NCI-H748 (cell line): Measurements from ENCODE around the gene CALN1.
"Not testable (repeated sequence)": the region's sequence is repeated elsewhere in the genome, so short reads cannot be mapped to it uniquely, and the experiment has no call there.

Experiments
- DNase-seq: peaks from one replicate; lab custom pipeline; 2025; ENCODE audit not compliant: unreplicated experiment; lab: John Stamatoyannopoulos, UW

CALN1 gene

DNA sequence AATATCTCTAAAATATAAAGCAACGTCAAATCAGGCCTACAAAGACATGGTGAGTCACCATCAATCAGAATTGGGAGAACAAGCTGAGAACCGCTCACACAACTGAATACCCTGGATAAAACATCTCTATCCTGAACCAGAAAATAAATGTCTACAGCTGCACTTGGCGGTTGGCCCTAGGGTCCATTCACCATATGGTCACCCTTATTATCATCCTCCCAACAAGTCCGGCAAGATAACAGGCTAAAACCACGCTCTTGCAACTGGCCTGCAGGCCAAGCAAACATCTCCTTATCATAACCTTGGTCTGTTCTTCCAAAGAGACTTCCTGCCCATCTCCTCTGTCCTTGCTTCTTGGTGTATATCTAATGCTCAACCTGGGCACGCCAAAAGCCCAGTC lies 310.7 kb downstream of the CALN1 start:
- no peak for DNase-seq

- DNase-seq, result no peak
Measured at GRCh38 chr7:72099784-72100183, 312.4 kb downstream of the CALN1 start.

DNA sequence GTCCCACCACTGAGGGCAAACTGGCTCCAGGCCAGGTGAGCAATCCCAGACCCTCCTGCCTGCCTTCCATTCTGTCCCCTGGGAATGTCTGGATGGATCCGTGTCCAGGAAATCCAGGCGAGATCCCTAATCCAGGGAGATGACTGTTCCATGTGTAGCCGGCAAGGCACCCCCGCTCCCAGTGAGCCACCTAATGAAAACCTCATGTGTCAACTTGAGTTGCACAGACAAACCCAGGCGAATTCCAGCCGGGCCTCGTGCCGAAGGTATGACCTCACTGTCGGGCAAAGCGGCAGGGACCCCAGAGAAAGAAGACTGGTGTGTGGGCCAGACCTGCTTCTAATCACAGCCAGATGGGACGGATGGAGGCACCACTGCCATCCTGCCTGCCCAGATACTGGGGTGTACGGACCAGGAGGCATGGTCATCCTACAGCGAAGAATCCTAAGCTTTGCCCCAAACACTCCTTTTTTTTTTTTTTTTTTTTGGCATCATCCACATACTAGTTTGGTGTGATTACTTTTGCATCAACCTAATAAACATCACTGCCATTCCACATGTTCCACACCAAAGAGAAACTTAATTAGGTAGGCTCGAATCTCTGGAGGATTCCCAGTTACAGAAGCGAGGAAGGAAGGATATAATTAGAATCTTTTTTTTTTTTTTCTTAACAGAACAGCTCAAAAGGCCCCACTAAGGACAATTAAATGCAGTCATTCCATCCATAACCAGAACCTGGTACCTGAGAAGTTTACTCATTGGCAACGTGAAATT lies 313.1 kb downstream of the CALN1 start:
- no peak for DNase-seq

- DNase-seq, result no peak
Measured at GRCh38 chr7:72097226-72097625, 314.9 kb downstream of the CALN1 start.

GRCh38 chr7:72092769-72093168 lies 319.4 kb downstream of the CALN1 start:
- no peak for DNase-seq

DNA sequence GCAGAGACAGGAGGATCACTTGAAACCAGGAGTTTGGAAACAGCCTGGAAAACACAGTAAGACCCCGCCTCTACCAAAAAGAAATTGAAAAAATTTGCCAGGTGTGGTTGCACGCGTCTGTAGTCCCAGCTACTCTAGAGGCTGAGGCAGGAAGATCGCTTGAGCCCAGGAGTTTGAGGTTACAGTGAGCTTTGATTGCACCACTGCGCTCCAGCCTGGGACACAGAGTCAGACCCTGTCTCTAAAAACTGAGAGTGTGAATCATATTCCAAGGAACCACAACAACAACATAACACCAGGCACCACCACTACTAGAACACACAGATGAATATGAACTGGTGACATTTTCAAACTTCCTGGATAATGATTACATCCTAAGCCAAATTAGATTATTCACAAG lies 324.2 kb downstream of the CALN1 start:
- no peak for DNase-seq

DNA sequence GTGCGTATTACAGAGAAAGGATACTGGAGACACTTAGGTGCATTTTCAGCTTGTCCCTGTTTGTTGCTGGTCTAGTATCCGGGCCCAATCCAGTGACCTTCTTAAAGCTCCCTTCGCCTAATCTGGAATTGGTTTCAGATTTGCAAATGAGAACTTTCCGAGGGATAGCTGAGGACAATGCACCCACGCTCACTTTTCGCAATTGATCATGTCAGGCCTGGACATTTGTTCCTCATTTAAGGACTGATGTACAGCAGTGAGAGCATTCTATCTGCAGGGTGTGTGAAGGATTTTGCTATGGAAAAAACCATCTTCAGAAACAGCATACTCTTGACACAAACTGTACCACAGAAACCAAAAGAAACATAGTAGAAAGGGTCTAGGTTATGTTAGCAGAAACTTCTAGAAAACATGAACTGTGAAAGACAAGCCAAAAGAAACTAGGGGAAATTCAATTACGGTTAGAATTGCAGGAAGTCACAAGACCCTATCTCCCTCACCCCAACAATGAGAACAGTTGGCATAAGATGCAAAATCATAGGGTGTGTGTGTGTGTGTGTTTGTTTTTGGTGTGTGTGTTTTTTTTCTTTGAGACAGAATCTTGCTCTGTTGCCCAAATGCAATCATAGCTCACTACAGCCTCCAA lies 331.1 kb downstream of the CALN1 start:
- DNase-seq, result no peak

DNA sequence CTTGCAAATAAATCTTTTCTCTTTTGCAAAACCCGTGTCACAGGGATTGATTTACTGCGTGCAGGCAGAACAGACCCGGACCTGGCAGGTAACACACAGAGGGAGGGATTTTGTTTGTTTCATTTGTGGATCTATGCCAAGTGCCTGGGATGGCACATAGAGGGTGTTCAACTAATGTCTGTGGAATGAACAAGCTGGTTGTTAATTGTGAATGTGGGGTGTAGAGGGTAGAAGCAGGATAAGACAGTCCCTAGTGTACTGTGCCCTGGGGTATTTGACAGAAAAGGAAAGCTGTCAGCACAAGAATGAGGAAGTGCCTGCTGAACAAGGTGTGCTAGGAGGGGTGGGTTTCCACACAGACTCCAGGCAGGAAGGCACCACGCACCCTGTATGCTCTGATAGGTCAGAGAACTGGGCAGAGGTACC lies 331.8 kb downstream of the CALN1 start:
- peak; percentile 11 for DNase-seq

GRCh38 chr7:72078856-72079255 lies 333.3 kb downstream of the CALN1 start:
- DNase-seq, result no peak

GRCh38 chr7:72078301-72078700 lies 333.8 kb downstream of the CALN1 start:
- DNase-seq, result no peak

DNA sequence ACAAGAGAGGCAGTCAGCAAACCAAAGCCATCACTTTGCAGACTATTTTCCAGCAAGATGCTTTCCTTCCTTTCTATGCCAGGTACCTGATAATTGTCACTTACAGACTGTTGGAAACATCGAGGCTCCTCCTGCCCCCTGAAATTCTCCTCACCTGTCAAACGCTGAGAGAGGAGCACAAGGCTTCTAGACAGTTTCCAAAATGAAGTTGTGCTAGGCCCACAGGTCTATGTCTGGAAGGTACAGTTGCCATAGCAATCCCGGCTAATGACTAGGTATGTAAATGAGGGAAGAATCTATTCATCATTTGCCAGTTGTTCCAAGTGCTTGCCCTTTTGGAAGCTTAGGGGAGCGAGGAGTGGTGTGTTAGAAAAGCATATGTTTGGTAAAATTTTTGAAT lies 334.4 kb downstream of the CALN1 start:
- DNase-seq, result peak; percentile 16

DNA sequence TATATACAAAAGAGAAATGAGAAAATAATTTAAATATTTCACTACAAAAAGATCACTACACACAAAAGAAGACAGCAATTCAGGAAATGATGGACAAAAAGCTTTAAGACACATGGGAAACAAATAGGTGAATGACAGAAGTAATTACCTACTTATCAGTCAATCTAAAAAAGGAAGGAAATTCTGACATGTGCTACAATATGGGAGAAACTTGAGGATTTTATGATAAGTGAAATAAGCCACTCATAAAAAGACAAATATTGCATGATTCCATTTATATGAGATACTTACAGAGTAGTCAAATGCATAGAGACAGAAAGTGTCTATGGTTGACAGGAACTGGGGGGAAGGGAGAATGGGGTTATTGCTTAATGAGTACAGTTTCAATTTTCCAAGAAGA lies 339.2 kb downstream of the CALN1 start:
- DNase-seq, result no peak

GRCh38 chr7:72069263-72069662 lies 342.9 kb downstream of the CALN1 start:
- DNase-seq, result no peak

DNA sequence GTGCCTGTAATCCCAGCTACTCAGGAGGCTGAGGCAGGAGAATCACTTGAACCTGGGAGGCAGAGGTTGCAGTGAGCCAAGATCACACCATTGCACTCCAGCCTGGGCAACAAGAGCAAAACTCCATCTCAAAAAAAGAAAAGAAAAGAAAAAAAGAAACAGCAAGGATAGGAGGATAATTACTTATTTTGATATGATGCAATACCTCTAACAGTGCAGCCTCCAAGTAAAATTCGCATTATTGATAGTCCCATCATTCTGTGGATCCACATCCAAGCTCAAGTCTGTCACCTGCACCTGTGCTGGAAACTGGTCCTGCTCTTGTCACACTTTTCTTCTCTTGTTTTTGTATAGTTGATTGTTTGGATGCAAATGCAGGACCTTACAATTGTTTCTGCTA lies 346.4 kb downstream of the CALN1 start:
- DNase-seq, result not testable (repeated sequence)

- no peak for DNase-seq
Measured at GRCh38 chr7:72064916-72065315, 347.2 kb downstream of the CALN1 start.

DNA sequence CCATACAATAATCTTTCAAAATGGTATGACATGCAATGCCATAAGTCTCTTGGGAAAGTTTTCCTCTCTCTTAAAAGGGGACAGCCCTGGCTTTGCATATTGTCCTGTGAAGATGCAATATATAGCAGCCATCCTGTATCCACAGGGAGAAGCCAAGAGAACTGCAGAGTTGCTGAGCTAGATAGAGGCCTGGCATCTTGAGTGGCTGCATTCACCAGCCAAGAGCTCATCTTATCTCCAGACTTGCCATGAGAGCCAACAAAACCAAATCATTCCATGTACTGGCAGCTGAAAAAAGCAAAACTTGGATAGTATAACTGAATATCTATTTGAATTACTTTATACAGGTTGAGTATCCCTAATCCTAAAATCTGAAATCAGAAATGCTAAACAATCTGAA lies 348.8 kb downstream of the CALN1 start:
- no peak for DNase-seq

GRCh38 chr7:72062666-72063065 lies 349.5 kb downstream of the CALN1 start:
- DNase-seq, result no peak

DNA sequence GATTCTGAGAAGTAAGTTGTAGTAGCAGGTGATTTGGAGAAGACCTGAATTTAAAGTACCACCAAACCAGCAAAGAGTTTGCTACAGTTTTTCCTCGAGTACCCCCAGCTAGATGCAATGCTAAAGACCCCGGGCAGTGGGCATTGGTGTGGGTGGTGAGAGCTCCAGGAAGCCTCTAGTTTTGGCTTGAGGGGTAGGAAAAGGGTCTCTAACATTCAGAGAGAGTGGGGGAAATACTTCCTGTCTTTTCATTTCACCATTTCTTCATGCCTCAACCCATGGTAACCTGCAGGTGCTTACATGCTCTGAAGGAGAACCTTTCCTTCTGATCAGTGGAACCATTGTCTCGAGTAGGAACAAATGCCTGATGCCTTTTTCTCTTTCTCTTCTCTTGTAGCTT lies 352.2 kb downstream of the CALN1 start:
- no peak for DNase-seq

DNA sequence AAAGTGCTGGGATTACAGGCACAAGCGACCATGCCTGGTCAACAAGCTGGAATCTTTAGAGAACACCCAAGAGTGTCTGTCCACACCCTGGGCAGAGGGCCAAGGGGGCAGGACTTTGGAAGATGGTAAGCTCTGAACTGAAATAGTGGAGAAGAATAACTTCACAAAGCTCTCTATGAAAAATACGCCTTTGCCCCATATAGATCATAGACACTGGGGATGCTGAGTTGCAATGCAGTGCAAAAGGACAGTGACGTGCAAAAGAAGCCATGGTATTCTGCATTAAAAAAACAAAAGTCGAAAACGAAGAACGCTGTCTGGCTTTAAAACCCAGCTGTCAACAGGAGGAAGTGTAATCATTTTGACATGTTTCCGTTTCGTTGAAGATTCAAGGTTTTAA lies 353.6 kb downstream of the CALN1 start:
- DNase-seq, result no peak

DNA sequence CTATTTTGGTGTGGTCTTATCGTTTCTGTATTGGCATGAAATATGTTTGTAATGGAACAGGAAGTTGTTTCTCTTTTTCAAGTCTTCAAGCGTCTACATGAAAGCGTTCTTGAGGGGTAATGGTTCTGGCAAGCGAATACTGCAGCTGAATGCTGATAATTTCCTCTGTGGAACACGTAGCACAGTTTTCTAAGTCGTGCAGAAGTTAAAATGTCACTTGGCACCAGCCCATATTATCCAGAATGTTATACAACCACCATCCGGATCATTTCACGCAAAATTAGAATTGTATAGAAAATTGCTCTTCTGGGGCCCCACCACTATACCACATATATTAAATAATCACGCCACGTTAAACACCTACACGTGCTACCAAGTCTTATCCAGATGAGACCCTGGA lies 354.3 kb downstream of the CALN1 start:
- no peak for DNase-seq

- no peak for DNase-seq
Measured at GRCh38 chr7:72057231-72057630, 354.9 kb downstream of the CALN1 start.

DNA sequence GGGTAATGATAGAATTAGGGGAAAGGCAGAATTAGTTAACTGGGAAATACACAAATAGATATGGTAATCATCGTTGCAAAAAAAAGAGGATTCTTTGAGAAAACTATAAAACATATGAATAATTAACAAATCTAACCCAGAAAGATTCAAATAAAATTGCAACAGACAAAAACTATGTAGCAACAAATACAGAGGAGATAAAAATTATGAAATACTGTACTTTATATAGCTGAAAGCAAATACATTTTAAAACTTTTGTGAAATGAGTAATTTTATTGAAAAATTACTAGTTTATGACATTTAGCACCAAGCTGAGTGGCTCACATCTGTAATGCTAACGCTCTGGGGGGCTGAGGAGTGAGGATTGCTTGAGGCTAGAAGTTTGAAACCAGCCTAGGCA lies 356.7 kb downstream of the CALN1 start:
- no peak for DNase-seq

- no peak for DNase-seq
Measured at GRCh38 chr7:72053292-72053691, 358.8 kb downstream of the CALN1 start.
